IMR-90 (cell line): ENCODE measurements around the gene SULT1C4.

Experiments
- CEBPB ChIP-seq: IDR thresholded peaks from 2 replicates; pipeline ENCODE4 v1.6.1; 2012; ENCODE audit warnings: low read depth, low read length, improper control_type of control experiment
- CHD1 ChIP-seq: IDR thresholded peaks from 2 replicates; pipeline ENCODE4 v1.6.1; 2012; ENCODE audit warnings: low read depth, low read length, improper control_type of control experiment
- CTCF ChIP-seq: conservative IDR thresholded peaks from 2 replicates; pipeline ENCODE4 v1.5.1; 2012; ENCODE audit warnings: mild to moderate bottlenecking, low read depth, low read length, improper control_type of control experiment
- ELK1 ChIP-seq: fragments of 150-350 bp; IDR thresholded peaks from 2 replicates; pipeline ENCODE4 v1.6.1; 2016; ENCODE audit warnings: low read depth, mild to moderate bottlenecking, low read length, moderate library complexity, borderline replicate concordance
- MXI1 ChIP-seq: IDR thresholded peaks from 2 replicates; pipeline ENCODE4 v1.6.1; 2012; ENCODE audit warnings: low read depth, mild to moderate bottlenecking, low read length, moderate library complexity, borderline replicate concordance
- RCOR1 ChIP-seq: IDR thresholded peaks from 2 replicates; pipeline ENCODE4 v1.6.1; 2012; ENCODE audit warnings: mild to moderate bottlenecking, low read length, improper control_type of control experiment; ENCODE audit not compliant: insufficient replicate concordance

GRCh38 chr2:108345951-108346350 lies 31.8 kb upstream of the SULT1C4 start:
- TF ChIP-seq CTCF: no peak
- TF ChIP-seq ELK1: no peak
- TF ChIP-seq MXI1: no peak
- no peak for TF ChIP-seq CEBPB
- no peak for TF ChIP-seq CHD1
- TF ChIP-seq RCOR1: no peak
